Stomach (tissue), 9 donors: Measurements from ENCODE around the gene FGF23. TPM values are rescaled to one million over a fixed set of nuclear protein-coding genes. Genes with fewer than 3 reads are reported as not detected.
"Not testable (repeated sequence)": the region's sequence is repeated elsewhere in the genome, so short reads cannot be mapped to it uniquely, and the experiment has no call there.

Experiments used
- DNase-seq, 2 donors: peaks; one replicate each; pipeline versions ENCODE4 v3.0.0 to v3.0.0-alpha.2; 2013 to 2019
- H3K27ac ChIP-seq, 5 donors: fragments of 200-600 bp in 4 of 5; sonication (generic) in 4 of 5; one replicate each; pipeline ENCODE4 v1.5.1; 2013 to 2019; ENCODE audit warnings: mild to moderate bottlenecking in 1 of 5, moderate library complexity in 1 of 5
- H3K27me3 ChIP-seq, 3 donors: fragments of 200-600 bp; sonication (generic); one replicate each; pipeline ENCODE4 v1.5.1; 2017 to 2019; ENCODE audit warnings: mixed run types in 1 of 3
- H3K36me3 ChIP-seq, 4 donors: fragments of 200-600 bp; sonication (generic); 1 replicate in 3 of 4; 2 replicates in 1 of 4; pipeline ENCODE4 v1.5.1; 2016 to 2019
- H3K4me1 ChIP-seq, 4 donors: fragments of 200-600 bp; sonication (generic); one replicate each; pipeline ENCODE4 v1.5.1; 2016 to 2019
- H3K4me3 ChIP-seq, 4 donors: fragments of 200-600 bp; sonication (generic) in 3 of 4; one replicate each; pipeline ENCODE4 v1.5.1; 2016 to 2019; ENCODE audit warnings: mild to moderate bottlenecking in 1 of 4
- H3K9me3 ChIP-seq, 4 donors: fragments of 200-600 bp; sonication (generic); one replicate each; pipeline ENCODE4 v1.5.1; 2016 to 2019
- EP300 ChIP-seq: sonication (generic); formaldehyde crosslinking; IDR thresholded peaks from one replicate; pipeline ENCODE4 v1.6.1; 2017; ENCODE audit warnings: antibody characterized with exemption
- POLR2A ChIP-seq, 4 donors: fragments of 450-650 bp; IDR thresholded peaks; one replicate each; pipeline ENCODE4 v1.6.1; 2016; ENCODE audit warnings: antibody characterized with exemption in 4 of 4, control low read depth in 2 of 4, mild to moderate bottlenecking in 1 of 4, moderate library complexity in 1 of 4
- POLR2AphosphoS5 ChIP-seq, 3 donors: sonication (generic); formaldehyde crosslinking; IDR thresholded peaks; one replicate each; pipeline ENCODE4 v1.6.1; 2016; ENCODE audit warnings: antibody characterized with exemption in 3 of 3
- WGBS, 5 donors: extraction: QIAGEN DNeasy Blood & Tissue Kit in 3 of 5; methylation state at CpG; one replicate each; pipeline versions ENCODE4 v1.1.5 to v1.1.7; 2013 to 2018; 5-methylcytosine and 5-hydroxymethylcytosine counted together
- intact Hi-C: fragments of 100-400 bp; cut with DNase I; formaldehyde crosslinking; loops from one replicate; pipeline ENCODE4 v1.15.1; 2023; ENCODE audit warnings: low total_unique reads
- polyA plus RNA-seq, 3 donors: library from polyadenylated mRNA; stranded (reverse); fragments of 200-250 nt; gene quantifications; one replicate each; pipeline ENCODE4 v1.2.3, GENCODE V29; 2013
- total RNA-seq, 5 donors: library from RNA; depleted of rRNA; stranded (reverse); fragments of >200 nt; gene quantifications; one replicate each; pipeline versions ENCODE4 v1.1.0 to v1.2.3, GENCODE V29; 2014 to 2016
- TF ChIP-seq, protein P1 (sequence below), 7 experiments: fragments of 450-650 bp in 4 of 7; fragments of 200-600 bp in 3 of 7; sonication (generic) in 3 of 7; IDR thresholded peaks; one replicate each; pipeline ENCODE4 v1.5.1; 2016 to 2019; ENCODE audit warnings: antibody characterized with exemption in 7 of 7, control low read depth in 2 of 7, mild to moderate bottlenecking in 1 of 7
- donor health status: healthy with polysubstance abuse.
- donor health status: Bipolar disorder and iron deficiency.
- donor health status: healthy.

The FGF23 gene
- total and polyA plus RNA-seq, 8 donors: not detected

DNA sequence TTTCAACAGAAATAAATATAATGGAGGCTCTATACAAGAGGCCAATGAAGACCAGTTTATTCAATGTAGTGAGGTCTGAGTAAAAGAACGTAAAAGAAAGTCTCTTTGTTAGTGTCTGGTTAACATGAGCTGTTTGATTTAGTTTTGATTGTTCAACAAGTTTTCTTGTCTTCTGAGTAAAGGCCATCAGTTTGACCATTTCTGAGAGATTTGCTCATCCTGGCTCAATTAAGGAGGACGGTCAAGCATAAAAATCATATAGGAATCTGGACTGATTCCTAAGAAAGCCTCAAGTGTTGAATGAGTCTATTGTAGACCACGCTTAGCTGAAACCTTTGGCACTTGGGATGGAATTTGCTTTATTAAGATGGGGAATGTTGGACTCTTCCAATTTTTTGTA lies 32.5 kb upstream of the FGF23 start:
- intact Hi-C loops: no loop called here
- no peaks in the 10 kb centered on the region for H3K9me3 ChIP-seq
- 72 to 85% (median 80%) methylated on average over 3 of the region's 3 CpGs for WGBS, 5 donors
- no peak overlapping the region for H3K4me3 ChIP-seq
- peaks cover 0 to 29% (median 12%) of the 10 kb centered on the region in 3 donors for H3K27me3 ChIP-seq
- no peaks in the 10 kb centered on the region for H3K36me3 ChIP-seq
- TF ChIP-seq EP300 (no peak), POLR2AphosphoS5 (IDR thresholded peaks at IDR 0.05) (no peak), POLR2A (IDR thresholded peaks at IDR 0.05) (no peak)
- TF ChIP-seq, protein P1, sequence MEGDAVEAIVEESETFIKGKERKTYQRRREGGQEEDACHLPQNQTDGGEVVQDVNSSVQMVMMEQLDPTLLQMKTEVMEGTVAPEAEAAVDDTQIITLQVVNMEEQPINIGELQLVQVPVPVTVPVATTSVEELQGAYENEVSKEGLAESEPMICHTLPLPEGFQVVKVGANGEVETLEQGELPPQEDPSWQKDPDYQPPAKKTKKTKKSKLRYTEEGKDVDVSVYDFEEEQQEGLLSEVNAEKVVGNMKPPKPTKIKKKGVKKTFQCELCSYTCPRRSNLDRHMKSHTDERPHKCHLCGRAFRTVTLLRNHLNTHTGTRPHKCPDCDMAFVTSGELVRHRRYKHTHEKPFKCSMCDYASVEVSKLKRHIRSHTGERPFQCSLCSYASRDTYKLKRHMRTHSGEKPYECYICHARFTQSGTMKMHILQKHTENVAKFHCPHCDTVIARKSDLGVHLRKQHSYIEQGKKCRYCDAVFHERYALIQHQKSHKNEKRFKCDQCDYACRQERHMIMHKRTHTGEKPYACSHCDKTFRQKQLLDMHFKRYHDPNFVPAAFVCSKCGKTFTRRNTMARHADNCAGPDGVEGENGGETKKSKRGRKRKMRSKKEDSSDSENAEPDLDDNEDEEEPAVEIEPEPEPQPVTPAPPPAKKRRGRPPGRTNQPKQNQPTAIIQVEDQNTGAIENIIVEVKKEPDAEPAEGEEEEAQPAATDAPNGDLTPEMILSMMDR (IDR thresholded peaks at IDR 0.05): no peak
- peaks cover 0 to 5% (median 0%) of the 10 kb centered on the region in 4 donors for H3K4me1 ChIP-seq
- DNase-seq: no peak
- H3K27ac ChIP-seq: no peak overlapping the region

DNA sequence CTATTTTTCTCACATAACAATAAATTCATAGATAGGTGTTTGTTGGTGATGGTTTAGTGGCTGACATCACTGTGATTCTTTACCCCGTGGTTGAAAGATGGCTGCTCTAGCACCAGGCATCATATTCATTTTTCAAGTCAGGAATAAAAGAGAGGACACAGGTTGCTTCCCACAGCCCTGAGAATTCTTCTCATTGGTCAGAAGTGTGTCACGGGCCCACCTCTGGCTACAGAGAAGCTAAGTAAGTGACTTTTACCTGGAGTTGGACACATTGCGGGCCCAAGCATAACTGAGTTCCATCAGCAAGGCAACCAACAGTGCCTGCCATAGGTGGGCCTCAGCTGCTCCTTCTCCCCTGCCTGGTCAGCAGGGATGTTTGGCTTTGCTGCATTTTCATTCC lies 27.6 kb upstream of the FGF23 start:
- Histone ChIP-seq H3K4me1 (no peaks in the 10 kb centered on the region), H3K36me3 (no peaks in the 10 kb centered on the region), H3K27me3 (no peaks in the 10 kb centered on the region), H3K9me3 (no peaks in the 10 kb centered on the region), H3K4me3 (no peak overlapping the region), H3K27ac (no peak overlapping the region)
- DNase-seq: no peak
- WGBS, 5 donors: 87 to 91% (median 89%) methylated on average over 3 of the region's 3 CpGs
- intact Hi-C loops: no loop called here
- TF ChIP-seq EP300 (no peak), POLR2AphosphoS5 (IDR thresholded peaks at IDR 0.05) (no peak), POLR2A (IDR thresholded peaks at IDR 0.05) (no peak)
- TF ChIP-seq, protein P1 (IDR thresholded peaks at IDR 0.05): no peak

DNA sequence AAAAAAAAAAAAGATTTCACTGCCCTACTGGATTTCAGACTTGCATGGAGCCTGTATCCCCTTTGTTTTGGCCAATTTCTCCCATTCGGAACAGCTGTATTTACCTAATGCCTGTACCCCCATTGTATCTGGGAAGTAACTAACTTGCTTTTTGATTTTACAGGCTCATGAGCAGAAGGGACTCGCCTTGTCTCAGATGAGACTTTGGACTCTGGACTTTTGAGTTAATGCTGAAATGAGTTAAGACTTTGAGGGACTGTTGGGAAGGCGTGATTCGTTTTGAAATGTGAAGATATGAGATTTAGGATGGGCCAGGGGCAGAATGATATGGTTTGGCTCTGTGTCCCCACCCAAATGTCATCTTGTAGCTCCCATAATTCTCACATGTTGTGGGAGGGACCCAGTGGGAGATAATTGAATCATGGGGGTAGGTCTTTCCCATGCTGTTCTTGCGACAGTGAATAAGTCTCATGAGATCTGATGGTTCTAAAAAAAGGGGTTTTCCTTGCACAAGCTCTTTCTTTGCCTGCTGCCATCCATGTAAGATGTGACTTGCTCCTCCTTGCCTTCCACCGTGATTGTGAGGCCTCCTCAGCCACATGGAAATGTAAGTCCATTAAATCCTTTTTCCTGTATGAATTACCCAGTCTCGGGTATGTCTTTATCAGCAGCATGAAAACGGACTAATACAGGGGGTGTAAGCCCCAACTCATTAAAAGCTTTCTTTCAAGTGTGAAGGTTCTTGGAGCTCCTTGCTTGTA lies 25.5 kb upstream of the FGF23 start:
- H3K4me3 ChIP-seq, DNase-seq, H3K9me3 ChIP-seq, H3K27ac ChIP-seq, intact Hi-C loops, H3K36me3 ChIP-seq, H3K27me3 ChIP-seq, H3K4me1 ChIP-seq: not testable (repeated sequence)
- WGBS, 5 donors: 75 to 81% (median 77%) methylated on average over 8 of the region's 8 CpGs

DNA sequence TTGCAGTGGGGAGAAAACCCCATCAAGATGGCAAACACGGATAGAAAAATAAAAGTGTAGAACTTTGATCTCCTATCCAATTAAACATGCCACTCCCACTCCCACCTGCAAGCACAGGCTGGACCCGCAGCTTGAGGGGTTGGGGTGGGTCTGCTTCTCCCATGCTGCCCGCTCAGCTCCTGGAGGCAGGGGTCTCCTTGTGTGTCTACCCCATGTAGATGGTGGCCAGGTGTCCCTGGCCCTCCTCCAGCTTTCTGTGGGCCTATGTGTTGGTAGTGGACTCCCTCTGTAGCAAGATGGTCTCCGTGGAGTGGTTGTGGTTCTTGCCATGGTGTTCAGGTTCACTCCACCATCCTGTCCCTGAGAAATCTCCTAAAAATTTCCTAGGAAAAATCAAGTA lies 23.5 kb upstream of the FGF23 start:
- no peaks in the 10 kb centered on the region for H3K4me1 ChIP-seq
- TF ChIP-seq POLR2A (IDR thresholded peaks at IDR 0.05) (no peak), POLR2AphosphoS5 (IDR thresholded peaks at IDR 0.05) (no peak), EP300 (no peak)
- TF ChIP-seq, protein P1 (IDR thresholded peaks at IDR 0.05): no peak
- no peak for DNase-seq
- H3K27me3 ChIP-seq: no peaks in the 10 kb centered on the region
- H3K36me3 ChIP-seq: no peaks in the 10 kb centered on the region
- intact Hi-C loops: no loop called here
- 63 to 84% (median 75%) methylated on average over 3 to 4 of the region's 4 CpGs for WGBS, 5 donors
- H3K9me3 ChIP-seq: no peaks in the 10 kb centered on the region
- H3K27ac ChIP-seq: no peak overlapping the region
- no peak overlapping the region for H3K4me3 ChIP-seq

DNA sequence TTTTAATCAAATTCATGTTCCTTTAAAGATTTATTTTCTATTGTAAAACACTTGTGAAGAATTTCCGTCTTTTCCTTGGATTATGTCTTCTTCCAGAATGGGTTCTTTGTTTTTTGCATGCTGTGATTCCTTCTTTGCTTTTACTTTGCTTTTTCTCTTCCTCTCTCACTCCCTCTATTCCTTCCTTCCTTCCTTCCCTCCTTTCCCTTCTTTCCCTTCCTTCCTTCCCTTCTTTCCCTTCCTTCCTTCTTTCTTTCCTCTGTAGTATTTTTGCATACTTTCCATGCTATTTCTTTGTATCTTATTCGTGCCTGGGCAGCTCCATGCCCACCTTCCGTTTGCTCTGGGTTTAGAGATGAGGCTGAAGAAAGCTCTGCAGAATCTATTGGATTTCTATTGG lies 21.6 kb upstream of the FGF23 start:
- H3K4me3 ChIP-seq: no peak overlapping the region
- WGBS, 5 donors: 78 to 86% (median 81%) methylated on average over 3 of the region's 3 CpGs
- intact Hi-C loops: no loop called here

More for the DNA sequence above, 21.6 kb upstream of the FGF23 start:
- Histone ChIP-seq H3K36me3 (no peaks in the 10 kb centered on the region), H3K9me3 (no peaks in the 10 kb centered on the region), H3K4me1 (no peaks in the 10 kb centered on the region), H3K27me3 (no peaks in the 10 kb centered on the region), H3K27ac (no peak overlapping the region)
- TF ChIP-seq, protein P1 (IDR thresholded peaks at IDR 0.05): no peak
- TF ChIP-seq POLR2AphosphoS5 (IDR thresholded peaks at IDR 0.05) (no peak), POLR2A (IDR thresholded peaks at IDR 0.05) (no peak), EP300 (no peak)
- no peak for DNase-seq
